ENCODE data around the gene ADCK1.
"Not testable (repeated sequence)": the region's sequence is repeated elsewhere in the genome, so short reads cannot be mapped to it uniquely, and the experiment has no call there.

Gene ADCK1

GRCh38 chr14:77950371-77951063 lies 150.6 kb downstream of the ADCK1 start:
- DNase-seq, result no peak

- peak; percentile 37 for DNase-seq
Observed at GRCh38 chr14:77955816-77956484, 156.0 kb downstream of the ADCK1 start.

- not testable (repeated sequence) for DNase-seq
Observed at GRCh38 chr14:77959686-77960085, 159.8 kb downstream of the ADCK1 start.

- DNase-seq, result no peak
Observed at GRCh38 chr14:77961847-77962580, 162.1 kb downstream of the ADCK1 start.

- no peak for DNase-seq
Observed at GRCh38 chr14:77962731-77963520, 163.0 kb downstream of the ADCK1 start.

- no peak for DNase-seq
Observed at GRCh38 chr14:77964586-77964985, 164.7 kb downstream of the ADCK1 start.

- no peak for DNase-seq
Observed at GRCh38 chr14:77965050-77965449, 165.1 kb downstream of the ADCK1 start.

GRCh38 chr14:77965919-77966435 lies 166.1 kb downstream of the ADCK1 start:
- DNase-seq, result peak; percentile 76

GRCh38 chr14:77967110-77967509 lies 167.2 kb downstream of the ADCK1 start:
- no peak for DNase-seq

GRCh38 chr14:77970646-77971045 lies 170.7 kb downstream of the ADCK1 start:
- DNase-seq, result no peak

GRCh38 chr14:77973246-77973645 lies 173.3 kb downstream of the ADCK1 start:
- DNase-seq, result no peak

GRCh38 chr14:77976591-77976990 lies 176.7 kb downstream of the ADCK1 start:
- DNase-seq, result no peak

GRCh38 chr14:77979171-77979570 lies 179.3 kb downstream of the ADCK1 start:
- no peak for DNase-seq

- DNase-seq, result no peak
Observed at GRCh38 chr14:77979666-77980351, 179.9 kb downstream of the ADCK1 start.

- DNase-seq, result peak; percentile 80
Observed at GRCh38 chr14:77980475-77981321, 180.8 kb downstream of the ADCK1 start.

Measured in right kidney (tissue), 1 donor.